HepG2 (cell line): ENCODE data around the gene UBTF. TPM values are rescaled to one million over a fixed set of nuclear protein-coding genes. Genes with fewer than 3 reads are reported as not detected.

ENCODE experiments used
- ATAC-seq: fragments of 200-7000 bp; cut with Tn5 transposase; 3 replicates; pipeline ENCODE4 v1.9.1; 2020; ENCODE audit warnings: mild to moderate bottlenecking, moderate library complexity
- BruUV-seq: library from RNA; stranded (reverse); fragments of 400-500 nt; replicated peaks from 2 replicates; lab custom pipeline; 2021; lab: Mats Ljungman, UMichigan
- CTCF ChIA-PET: fragments of 300-600 bp; formaldehyde crosslinking; extraction: SDS; loops from one replicate; lab custom pipeline; 2021; ENCODE audit warnings: low total read pairs, inconsistent platforms, low intra/inter-chr PET ratio; lab: Yijun Ruan, JAX
- POLR2A ChIA-PET: fragments of 350-600 bp; sonication (Branson Sonifier 250); formaldehyde crosslinking; loops from one replicate; lab custom pipeline; 2020; ENCODE audit warnings: antibody characterized with exemption, inconsistent platforms; lab: Yijun Ruan, JAX
- DNase-seq: peaks from one replicate; pipeline ENCODE4 v3.0.0-alpha.2; 2015; ENCODE audit warnings: low spot score
- FAIRE-seq: peaks from 3 replicates; lab custom pipeline; 2011; peaks lifted over from hg19 to GRCh38; lab: Jason Lieb, UNC
- H2AFZ ChIP-seq: one replicate; pipeline ENCODE4 v1.6.1; 2011; ENCODE audit warnings: low read length, inconsistent platforms
- H3K27ac ChIP-seq: fragments of 300-600 bp; 3 replicates; pipeline ENCODE4 v1.8.0; 2011; ENCODE audit warnings: mixed run types, mild to moderate bottlenecking, mixed read lengths, low read length, inconsistent platforms; ENCODE audit not compliant: insufficient read depth; ENCODE audit errors: extremely low read length
- H3K27me3 ChIP-seq, 2 experiments: fragments of 200-600 bp in 1 of 2; 2 replicates in 1 of 2; 3 replicates in 1 of 2; pipeline versions ENCODE4 v1.6.0 to v1.8.0; 2011; ENCODE audit warnings: low read length in 2 of 2, mild to moderate bottlenecking in 2 of 2, moderate library complexity in 2 of 2, inconsistent platforms in 1 of 2; ENCODE audit not compliant: insufficient read depth in 2 of 2, control insufficient read depth in 1 of 2
- H3K36me3 ChIP-seq, 2 experiments: fragments of 200-600 bp in 1 of 2; replicated peaks in 1 of 2; 2 replicates in 1 of 2; 3 replicates in 1 of 2; pipeline versions ENCODE4 v1.5.1 to v1.8.0; 2011; ENCODE audit warnings: low read length in 2 of 2, inconsistent platforms in 1 of 2; ENCODE audit not compliant: insufficient read depth in 2 of 2, control insufficient read depth in 1 of 2
- H3K4me1 ChIP-seq: 2 replicates; pipeline ENCODE4 v1.5.1; 2012; ENCODE audit warnings: low read length, inconsistent platforms; ENCODE audit not compliant: insufficient read depth
- H3K4me2 ChIP-seq: 2 replicates; pipeline ENCODE4 v1.6.0; 2011; ENCODE audit warnings: low read depth, low read length, inconsistent platforms
- H3K4me3 ChIP-seq, 3 experiments: fragments of 200-600 bp in 1 of 3; sonication (generic), shearing (Covaris generic) in 1 of 3; replicated peaks in 1 of 3; 2 replicates each; pipeline ENCODE4 v1.5.1; 2011 to 2016; ENCODE audit warnings: low read length in 3 of 3, inconsistent platforms in 2 of 3, low read depth in 2 of 3, mild to moderate bottlenecking in 2 of 3, control low read depth in 1 of 3, mixed read lengths in 1 of 3; ENCODE audit not compliant: insufficient read depth in 1 of 3
- H3K79me2 ChIP-seq: one replicate; pipeline ENCODE4 v1.6.1; 2011; ENCODE audit warnings: low read length, inconsistent platforms; ENCODE audit not compliant: insufficient read depth
- H3K9ac ChIP-seq: 2 replicates; pipeline ENCODE4 v1.6.0; 2011; ENCODE audit warnings: mild to moderate bottlenecking, low read depth, low read length, inconsistent platforms; ENCODE audit not compliant: insufficient read depth
- H3K9me3 ChIP-seq: 2 replicates; pipeline ENCODE4 v1.5.1; 2012; ENCODE audit warnings: mild to moderate bottlenecking, low read length
- H4K20me1 ChIP-seq: 2 replicates; pipeline ENCODE4 v1.6.0; 2011; ENCODE audit warnings: inconsistent platforms, mild to moderate bottlenecking, low read length, moderate library complexity; ENCODE audit not compliant: insufficient read depth
- AKAP8 ChIP-seq: sonication (generic); formaldehyde crosslinking; IDR thresholded peaks from 2 replicates; pipeline ENCODE4 v1.5.1; 2020; ENCODE audit warnings: mild to moderate bottlenecking, missing genetic modification reagents
- FOSL1 ChIP-seq: sonication (generic); formaldehyde crosslinking; IDR thresholded peaks from 2 replicates; pipeline ENCODE4 v1.9.0; 2021; ENCODE audit warnings: missing genetic modification reagents, borderline replicate concordance
- HDAC2 ChIP-seq: sonication (generic); formaldehyde crosslinking; IDR thresholded peaks from 2 replicates; pipeline ENCODE4 v1.4.0; 2020; ENCODE audit warnings: missing genetic modification reagents
- MTA1 ChIP-seq: sonication (generic); formaldehyde crosslinking; IDR thresholded peaks from 2 replicates; pipeline ENCODE4 v1.4.0; 2020; ENCODE audit warnings: missing genetic modification reagents, mild to moderate bottlenecking, borderline replicate concordance
- RAD51 ChIP-seq: fragments of 450-650 bp; IDR thresholded peaks from 2 replicates; pipeline ENCODE4 v1.6.1; 2016; ENCODE audit warnings: borderline replicate concordance
- REPIN1 ChIP-seq: sonication (generic); formaldehyde crosslinking; IDR thresholded peaks from 2 replicates; pipeline ENCODE4 v1.8.0; 2022; ENCODE audit warnings: missing genetic modification reagents, low read depth, mild to moderate bottlenecking, borderline replicate concordance
- WGBS: methylation state at CpG from one replicate; pipeline ENCODE4 v1.1.6; 2017; ENCODE audit warnings: low lambda C conversion rate; 5-methylcytosine and 5-hydroxymethylcytosine counted together
- in situ Hi-C: cut with HindIII; loops from 2 replicates; pipeline ENCODE4 v1.10.0; 2017; ENCODE audit warnings: low pct_unique_long_range_greater_than_20kb; ENCODE audit not compliant: extremely low pct_ligation_motif_present
- intact Hi-C: fragments of 100-400 bp; cut with micrococcal nuclease; formaldehyde crosslinking; loops from one replicate; pipeline ENCODE4 v1.10.0; 2022; ENCODE audit not compliant: unreplicated experiment
- polyA plus RNA-seq, 8 experiments: library from polyadenylated mRNA; depleted of rRNA in 3 of 8; stranded (reverse) in 7 of 8; unstranded in 1 of 8; fragments of >200 nt; fragmentation: Illumina TruSeq in 4 of 8; extraction: Trizol in 4 of 8; gene quantifications; 2 replicates each; pipeline versions ENCODE4 v1.2.1 to v1.2.3, GENCODE V29; 2011 to 2016; ENCODE audit warnings: low read depth in 4 of 8, missing spikeins in 1 of 8, mixed read lengths in 1 of 8; ENCODE audit not compliant: insufficient read depth in 1 of 8
- total RNA-seq, 5 experiments: library from RNA; depleted of rRNA; stranded (reverse); fragments of >200 nt; fragmentation: Illumina TruSeq; extraction: Trizol; gene quantifications; 2 replicates each; pipeline ENCODE4 v1.2.3, GENCODE V29; 2016; ENCODE audit warnings: low read depth in 1 of 5
- TF ChIP-seq, protein P1 (sequence below): IDR thresholded peaks from 2 replicates; pipeline ENCODE4 v1.6.1; 2016; ENCODE audit warnings: low read depth
- TF ChIP-seq, protein P2 (sequence below): sonication (generic); formaldehyde crosslinking; IDR thresholded peaks from 2 replicates; pipeline ENCODE4 v1.5.1; 2020; ENCODE audit warnings: mild to moderate bottlenecking, missing genetic modification reagents, borderline replicate concordance
- TF ChIP-seq, protein P3 (sequence below): IDR thresholded peaks from 2 replicates; pipeline ENCODE4 v1.6.1; 2016; ENCODE audit warnings: missing compliant biosample characterization, missing genetic modification reagents, borderline replicate concordance
- TF ChIP-seq, protein P4 (sequence below): sonication (generic); formaldehyde crosslinking; IDR thresholded peaks from 2 replicates; pipeline ENCODE4 v1.4.0; 2020; ENCODE audit warnings: missing genetic modification reagents

The UBTF gene
- total and polyA plus RNA-seq, 2 of the 13 experiments (the other 11 are each of a cell fraction or from before 2014, with no cell fraction given) = 15.2 to 60.9 TPM

DNA sequence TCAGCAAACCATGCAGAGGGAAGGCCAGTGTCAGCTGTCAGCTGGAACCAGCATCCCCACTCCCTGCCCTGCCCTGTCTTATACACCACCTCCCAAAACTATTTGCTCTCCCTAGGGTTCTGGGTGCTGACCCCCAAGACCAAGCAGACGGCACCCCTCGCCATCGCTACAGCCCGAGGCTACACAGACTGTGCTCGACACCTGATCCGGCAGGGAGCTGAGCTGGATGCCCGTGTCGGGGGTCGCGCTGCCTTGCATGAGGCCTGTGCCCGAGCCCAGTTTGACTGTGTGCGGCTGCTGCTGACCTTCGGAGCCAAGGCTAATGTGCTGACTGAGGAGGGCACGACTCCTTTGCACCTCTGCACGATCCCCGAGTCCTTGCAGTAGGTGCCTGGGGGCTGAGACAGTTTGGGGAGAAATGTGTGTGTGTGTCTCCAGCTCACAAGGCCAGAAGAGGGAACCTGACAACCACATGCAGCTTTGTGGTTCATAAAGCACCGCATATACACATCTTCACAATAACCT, 47.5 kb downstream of the UBTF start (continued):
- TF ChIP-seq, protein P1, sequence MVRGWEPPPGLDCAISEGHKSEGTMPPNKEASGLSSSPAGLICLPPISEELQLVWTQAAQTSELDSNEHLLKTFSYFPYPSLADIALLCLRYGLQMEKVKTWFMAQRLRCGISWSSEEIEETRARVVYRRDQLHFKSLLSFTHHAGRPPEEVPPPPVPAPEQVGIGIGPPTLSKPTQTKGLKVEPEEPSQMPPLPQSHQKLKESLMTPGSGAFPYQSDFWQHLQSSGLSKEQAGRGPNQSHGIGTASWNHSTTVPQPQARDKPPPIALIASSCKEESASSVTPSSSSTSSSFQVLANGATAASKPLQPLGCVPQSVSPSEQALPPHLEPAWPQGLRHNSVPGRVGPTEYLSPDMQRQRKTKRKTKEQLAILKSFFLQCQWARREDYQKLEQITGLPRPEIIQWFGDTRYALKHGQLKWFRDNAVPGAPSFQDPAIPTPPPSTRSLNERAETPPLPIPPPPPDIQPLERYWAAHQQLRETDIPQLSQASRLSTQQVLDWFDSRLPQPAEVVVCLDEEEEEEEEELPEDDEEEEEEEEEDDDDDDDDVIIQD (CRISPR knock-in tag) = no peak
- peak; percentile 54; the same call in 1 of the 2 replicates for TF ChIP-seq AKAP8 (CRISPR knock-in tag)
- TF ChIP-seq, all 625 proteins: peak for 11

DNA sequence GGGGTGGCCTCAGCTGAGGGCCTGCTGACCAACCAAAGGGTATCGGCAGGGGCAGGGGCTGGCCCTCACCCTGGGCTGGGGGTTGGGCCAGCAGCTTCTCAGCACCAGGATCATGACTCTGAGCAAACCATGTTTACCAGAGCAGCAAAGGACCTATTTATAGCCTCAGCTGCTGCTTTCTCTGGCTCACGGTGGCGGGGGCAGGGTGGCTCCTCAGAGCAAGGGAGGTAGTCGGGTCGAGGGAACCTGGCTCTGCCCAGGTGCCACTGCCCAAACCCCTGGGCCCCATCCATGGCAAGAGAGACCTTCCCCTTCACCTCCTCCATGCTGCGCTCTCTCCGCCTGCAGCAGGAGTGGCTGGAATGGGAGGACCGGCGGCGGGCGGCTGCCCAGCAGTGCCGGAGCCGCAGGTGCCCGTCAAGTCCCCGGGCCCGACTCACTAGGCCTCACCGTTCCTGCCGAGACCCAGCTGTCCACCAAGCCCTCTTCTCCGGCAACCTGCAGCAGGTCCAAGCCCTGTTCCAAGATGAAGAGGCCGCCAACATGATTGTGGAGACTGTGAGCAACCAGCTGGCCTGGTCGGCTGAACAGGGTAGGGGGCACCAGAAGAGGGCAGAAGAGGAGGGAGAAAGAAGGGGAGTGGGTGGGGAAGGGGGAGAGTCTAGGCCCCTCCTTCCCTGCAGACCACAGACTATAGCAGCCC, 48.8 kb downstream of the UBTF start, which contains the start of gene ASB16:
Gene ASB16 (plus strand): TSS at position 206 of the 703 bp plus-strand sequence. CDS start 86 bp downstream, at position 292.
- intact Hi-C loops (no loop called here), in situ Hi-C loops (loop anchor here (5.0 kb wide), 1 partner anchor 228 kb away; the partner anchor contains the start of gene PPY)
- Histone ChIP-seq H3K4me3 (peak within 1 kb of the TSS; percentile 42 to 70 (median 59); a peak in 5 of 6 replicates), H3K36me3 (peaks cover 0 to 1% of the 10 kb centered on the region in 2 experiments; a peak in 1 of 5 replicates), H3K9me3 (no peaks in the 10 kb centered on the region), H3K27ac (no peak within 1 kb of the TSS), H3K27me3 (no peaks in the 10 kb centered on the region), H2AFZ (no peak within 1 kb of the TSS), H3K79me2 (no peaks in the 10 kb centered on the region), H4K20me1 (no peaks in the 10 kb centered on the region), H3K4me1 (peaks cover 41% of the 10 kb centered on the region), H3K4me2 (peak within 1 kb of the TSS; percentile 84), H3K9ac (peak within 1 kb of the TSS; percentile 29; the same call in 1 of the 2 replicates)
- 10% methylated on average over 21 of the region's 21 CpGs for WGBS
- ATAC-seq (peak; percentile 40), FAIRE-seq (no peak), DNase-seq (no peak)
- ChIA-PET POLR2A (interaction anchor here (1.6 to 2.0 kb wide), 2 partner anchors 13 to 16 kb away, joined by 8 to 13 read pairs; partner anchors contain the start of gene TMUB2), CTCF (no interaction called here)
- no TSS peak for BruUV-seq
- TF ChIP-seq, protein P2, sequence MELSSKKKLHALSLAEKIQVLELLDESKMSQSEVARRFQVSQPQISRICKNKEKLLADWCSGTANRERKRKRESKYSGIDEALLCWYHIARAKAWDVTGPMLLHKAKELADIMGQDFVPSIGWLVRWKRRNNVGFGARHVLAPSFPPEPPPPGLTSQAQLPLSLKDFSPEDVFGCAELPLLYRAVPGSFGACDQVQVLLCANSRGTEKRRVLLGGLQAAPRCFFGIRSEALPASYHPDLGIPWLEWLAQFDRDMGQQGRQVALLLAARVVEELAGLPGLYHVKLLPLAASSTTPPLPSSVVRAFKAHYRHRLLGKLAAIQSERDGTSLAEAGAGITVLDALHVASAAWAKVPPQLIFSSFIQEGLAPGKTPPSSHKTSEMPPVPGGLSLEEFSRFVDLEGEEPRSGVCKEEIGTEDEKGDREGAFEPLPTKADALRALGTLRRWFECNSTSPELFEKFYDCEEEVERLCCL (CRISPR knock-in tag) = no peak
- TF ChIP-seq RAD51 (no peak), MTA1 (CRISPR knock-in tag) (no peak), REPIN1 (CRISPR knock-in tag) (no peak), HDAC2 (CRISPR knock-in tag) (peak; percentile 30; the same call in 1 of the 2 replicates), FOSL1 (no peak)
- TF ChIP-seq, protein P3, sequence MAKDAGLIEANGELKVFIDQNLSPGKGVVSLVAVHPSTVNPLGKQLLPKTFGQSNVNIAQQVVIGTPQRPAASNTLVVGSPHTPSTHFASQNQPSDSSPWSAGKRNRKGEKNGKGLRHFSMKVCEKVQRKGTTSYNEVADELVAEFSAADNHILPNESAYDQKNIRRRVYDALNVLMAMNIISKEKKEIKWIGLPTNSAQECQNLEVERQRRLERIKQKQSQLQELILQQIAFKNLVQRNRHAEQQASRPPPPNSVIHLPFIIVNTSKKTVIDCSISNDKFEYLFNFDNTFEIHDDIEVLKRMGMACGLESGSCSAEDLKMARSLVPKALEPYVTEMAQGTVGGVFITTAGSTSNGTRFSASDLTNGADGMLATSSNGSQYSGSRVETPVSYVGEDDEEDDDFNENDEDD (CRISPR knock-in tag) = no peak
- TF ChIP-seq, protein P4, sequence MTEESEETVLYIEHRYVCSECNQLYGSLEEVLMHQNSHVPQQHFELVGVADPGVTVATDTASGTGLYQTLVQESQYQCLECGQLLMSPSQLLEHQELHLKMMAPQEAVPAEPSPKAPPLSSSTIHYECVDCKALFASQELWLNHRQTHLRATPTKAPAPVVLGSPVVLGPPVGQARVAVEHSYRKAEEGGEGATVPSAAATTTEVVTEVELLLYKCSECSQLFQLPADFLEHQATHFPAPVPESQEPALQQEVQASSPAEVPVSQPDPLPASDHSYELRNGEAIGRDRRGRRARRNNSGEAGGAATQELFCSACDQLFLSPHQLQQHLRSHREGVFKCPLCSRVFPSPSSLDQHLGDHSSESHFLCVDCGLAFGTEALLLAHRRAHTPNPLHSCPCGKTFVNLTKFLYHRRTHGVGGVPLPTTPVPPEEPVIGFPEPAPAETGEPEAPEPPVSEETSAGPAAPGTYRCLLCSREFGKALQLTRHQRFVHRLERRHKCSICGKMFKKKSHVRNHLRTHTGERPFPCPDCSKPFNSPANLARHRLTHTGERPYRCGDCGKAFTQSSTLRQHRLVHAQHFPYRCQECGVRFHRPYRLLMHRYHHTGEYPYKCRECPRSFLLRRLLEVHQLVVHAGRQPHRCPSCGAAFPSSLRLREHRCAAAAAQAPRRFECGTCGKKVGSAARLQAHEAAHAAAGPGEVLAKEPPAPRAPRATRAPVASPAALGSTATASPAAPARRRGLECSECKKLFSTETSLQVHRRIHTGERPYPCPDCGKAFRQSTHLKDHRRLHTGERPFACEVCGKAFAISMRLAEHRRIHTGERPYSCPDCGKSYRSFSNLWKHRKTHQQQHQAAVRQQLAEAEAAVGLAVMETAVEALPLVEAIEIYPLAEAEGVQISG (CRISPR knock-in tag) = peak; percentile 20; the same call in 1 of the 2 replicates
